Myocyte (in vitro differentiated cells): Measurements from ENCODE around the gene ATP7B. TPM values are rescaled to one million over a fixed set of nuclear protein-coding genes. Genes with fewer than 3 reads are reported as not detected.
A peak's percentile ranks its signal among the peaks of the same experiment; 100 is the strongest.
"Not testable (repeated sequence)": the region's sequence is repeated elsewhere in the genome, so short reads cannot be mapped to it uniquely, and the experiment has no call there.

Source experiments
- DNase-seq: peaks from one replicate; pipeline ENCODE4 v3.0.0-alpha.2; 2012; ENCODE audit warnings: low read depth
- total RNA-seq: library from RNA; depleted of rRNA; stranded (reverse); fragments of >200 nt; gene quantifications from 2 replicates; pipeline ENCODE4 v1.2.3, GENCODE V29; 2014

ATP7B gene
- total RNA-seq, 1 donor from 2014 or later: 2.1 TPM

DNA sequence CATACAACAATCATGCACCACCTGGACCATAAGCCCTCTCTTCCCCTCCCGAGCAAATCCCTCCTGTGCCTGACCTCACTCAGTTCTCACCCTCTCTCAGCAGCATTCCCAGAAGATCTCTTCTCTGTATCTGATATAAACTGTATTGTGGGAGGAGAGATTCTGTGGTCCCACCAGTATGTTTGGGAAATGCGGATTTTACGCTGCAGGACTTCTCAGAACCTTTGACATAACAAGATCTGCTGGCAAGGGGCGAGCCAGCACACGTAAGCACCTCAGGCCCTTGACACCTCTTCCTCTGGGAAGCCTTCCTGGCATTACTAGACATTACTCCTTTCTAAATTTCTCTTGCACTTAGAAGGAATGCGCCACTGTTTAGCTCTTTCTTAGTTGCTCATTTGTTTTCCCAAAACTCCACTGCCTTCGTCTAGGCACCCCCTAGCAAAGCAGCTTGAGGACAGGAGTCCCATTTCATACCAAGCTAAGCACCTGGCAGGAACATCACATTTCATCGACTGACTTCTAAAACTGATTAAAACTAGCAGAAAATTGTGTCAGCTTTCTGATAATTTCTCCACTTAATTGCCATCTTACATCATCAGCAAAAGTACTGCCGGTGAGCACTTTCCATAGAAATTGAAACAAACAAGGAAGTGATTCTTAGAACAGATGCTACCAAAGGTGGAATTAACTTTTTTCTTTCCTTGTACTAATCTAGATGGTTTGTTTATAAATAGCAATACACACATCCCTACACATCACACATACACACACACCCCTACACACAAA lies 86.3 kb downstream of the ATP7B start:
- DNase-seq: no peak

DNA sequence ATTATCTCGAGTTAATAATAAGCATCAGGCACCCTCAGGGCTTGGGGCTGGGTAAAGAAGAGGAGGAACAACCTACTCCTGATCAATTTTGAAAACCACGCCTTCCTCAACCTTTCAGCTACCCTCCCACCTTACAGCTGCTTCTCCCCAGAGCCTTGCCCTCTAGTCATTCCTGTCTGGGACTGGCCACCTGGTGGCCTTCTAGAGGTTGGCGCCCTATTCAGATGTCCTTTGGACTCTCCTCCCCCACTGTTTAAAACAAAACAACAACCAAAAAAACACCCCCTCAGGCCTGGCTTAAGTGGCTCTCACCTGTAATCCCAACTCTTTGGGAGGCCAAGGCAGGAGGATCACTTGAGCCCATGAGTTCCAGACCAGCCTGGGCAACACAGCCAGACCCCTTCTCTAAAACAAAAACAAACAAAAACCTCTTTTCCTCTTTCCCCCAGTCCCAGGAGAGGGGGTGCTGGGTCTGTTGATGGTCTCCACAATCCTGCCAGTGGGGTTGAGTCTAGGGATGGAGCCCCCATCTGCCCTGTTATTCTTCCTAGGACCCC lies 87.2 kb downstream of the ATP7B start:
- no peak for DNase-seq

DNA sequence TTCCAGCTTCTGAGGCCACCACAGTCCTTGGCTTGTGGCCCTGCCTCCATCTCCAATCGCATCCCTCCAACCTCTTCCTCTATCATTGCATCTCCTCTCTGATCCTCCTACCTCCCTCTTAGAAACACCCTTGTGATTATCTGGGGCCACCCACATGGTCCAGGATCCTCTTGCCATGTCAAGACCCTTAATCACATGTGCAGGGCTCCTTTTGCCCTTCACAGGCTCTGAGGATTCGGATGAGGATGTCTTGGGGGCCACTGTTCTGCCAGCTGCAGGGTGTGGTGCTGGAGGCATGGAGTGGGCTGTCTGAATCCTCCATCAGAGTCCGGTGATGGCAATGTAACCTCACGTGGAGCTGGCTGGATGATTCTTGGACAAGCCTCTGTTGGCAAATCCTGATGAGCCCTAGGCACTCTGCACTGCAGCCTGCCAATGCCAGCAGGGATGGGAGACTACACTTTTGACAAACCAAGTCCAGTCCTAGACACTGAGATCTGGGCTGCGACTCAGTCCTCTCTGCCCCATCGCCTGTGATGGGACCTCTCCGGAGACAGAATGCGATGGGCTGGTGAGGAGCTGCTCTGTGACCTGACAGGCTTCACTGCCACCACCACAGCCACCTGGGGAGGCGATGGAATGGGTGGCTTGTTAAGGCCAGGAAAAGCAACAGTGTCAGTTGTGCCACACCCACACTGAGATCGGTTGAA lies 88.3 kb downstream of the ATP7B start:
- no peak for DNase-seq

DNA sequence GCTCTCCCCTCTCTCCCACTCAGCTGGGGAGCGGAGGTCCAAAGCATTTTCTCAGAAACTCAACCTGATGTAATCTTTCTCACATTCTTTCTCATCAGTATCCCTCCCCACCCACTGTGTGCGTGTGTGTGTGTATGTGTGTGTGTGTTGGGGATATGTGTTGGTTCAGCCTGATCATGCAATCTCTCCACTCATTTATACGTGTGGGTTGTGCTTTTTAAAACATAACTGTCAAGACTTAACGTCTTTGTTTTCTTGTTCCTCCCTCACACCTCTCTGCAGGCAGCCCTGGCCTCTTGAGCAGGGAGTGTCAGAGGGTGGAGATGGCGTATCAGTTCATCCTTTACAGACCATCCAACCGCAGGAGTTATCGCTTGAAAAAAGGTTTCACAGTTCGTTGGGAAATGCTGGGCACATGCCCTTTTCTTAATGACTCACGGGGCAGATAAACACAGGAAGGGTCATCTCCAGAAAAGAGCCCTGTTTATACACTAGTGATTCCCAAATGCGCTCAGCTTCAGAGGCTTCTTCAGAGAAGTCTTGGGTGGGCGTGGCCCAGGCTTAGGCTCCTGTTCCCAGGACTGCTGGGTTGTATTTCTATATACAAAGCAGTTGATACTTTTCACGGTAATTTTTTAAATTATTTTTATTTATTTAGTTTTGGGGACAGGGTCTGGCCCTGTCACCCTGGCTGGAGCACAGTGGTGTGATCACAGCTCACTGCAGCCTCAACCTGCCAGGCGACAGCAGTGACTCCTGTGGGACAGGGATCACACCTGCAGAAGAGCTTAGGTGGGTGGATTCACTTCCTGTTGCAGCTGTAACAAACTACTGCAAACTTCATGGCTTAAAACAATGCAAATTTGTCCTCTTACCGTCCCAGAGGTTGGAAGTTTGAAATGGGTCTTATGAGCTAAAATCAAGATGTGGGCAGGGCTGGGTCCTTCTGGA lies 89.2 kb downstream of the ATP7B start:
- no peak for DNase-seq

DNA sequence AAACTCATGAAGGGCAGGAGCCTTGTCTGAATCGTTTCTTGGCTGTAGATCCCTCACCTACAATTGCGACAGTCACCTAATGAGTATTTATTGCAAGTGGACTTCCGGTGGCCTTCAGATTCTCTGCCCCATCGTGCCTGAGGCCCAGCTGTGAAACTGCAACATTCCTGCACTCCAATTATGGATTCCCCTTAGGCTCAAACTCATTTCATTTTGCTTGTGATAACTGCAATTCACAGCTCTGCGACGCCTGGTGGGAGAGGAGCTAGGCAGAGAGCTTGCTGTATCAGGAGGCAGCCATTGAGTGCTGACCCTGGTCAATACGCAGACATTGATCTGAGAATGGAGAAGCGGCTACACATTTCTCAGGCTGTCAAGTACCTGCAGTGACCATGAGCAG lies 90.5 kb downstream of the ATP7B start:
- no peak for DNase-seq

DNA sequence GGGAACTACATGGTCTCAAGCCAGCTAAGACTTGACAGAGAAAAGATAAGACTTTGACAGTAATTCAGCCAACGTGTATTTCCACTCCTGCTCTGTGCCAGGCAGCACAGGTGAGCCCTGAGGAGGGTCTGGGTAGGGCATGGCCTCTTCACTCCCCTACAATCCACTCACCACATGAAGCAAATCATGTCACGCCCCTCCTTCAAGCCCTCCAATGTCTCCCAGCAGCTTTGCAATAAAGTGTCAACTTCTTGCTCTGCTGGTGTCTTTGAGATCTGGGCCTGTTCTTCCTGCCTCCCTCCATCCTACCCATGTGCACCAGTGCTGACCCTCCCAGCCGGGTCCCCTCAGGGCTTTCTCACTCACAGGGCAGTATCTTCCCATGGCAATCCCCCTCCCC lies 91.0 kb downstream of the ATP7B start:
- no peak for DNase-seq

DNA sequence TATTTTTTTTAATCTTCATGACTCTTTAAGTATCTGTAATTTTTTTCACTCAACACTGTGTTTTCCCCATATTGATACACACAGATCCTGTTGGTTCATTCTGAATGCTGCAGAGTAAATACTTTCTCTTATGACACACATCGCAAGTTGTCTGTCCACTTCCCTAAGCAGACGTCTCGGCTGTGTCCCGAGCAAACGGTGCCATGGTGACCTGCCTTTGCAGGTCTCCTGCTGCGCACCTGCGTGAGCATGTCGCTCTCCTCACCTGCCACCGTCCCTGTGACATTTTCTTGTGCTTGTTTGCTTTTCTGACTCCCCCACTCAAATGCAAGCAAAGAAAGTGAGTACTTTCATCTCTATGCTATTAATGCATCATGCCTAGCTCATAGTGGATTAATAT lies 91.7 kb downstream of the ATP7B start:
- DNase-seq: no peak

DNA sequence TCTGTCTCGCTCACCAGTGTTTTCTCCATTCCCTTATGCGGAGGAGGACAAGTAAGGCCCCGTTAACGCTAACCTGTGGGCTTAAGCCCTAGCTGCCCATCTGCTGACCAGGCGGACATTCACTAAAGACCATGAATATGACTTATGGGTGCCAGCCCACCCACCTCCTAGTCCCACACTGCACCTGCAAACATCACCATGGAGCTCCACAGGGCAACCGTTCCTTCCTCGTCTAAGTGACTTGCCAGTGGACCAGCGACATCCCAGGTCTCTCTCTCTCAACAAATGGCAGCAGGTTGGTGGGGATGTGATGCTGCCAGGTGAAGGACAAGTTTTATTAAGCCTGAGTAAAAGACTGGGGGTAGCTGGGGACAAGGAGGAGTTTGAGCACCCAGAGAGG lies 94.3 kb downstream of the ATP7B start:
- no peak for DNase-seq

DNA sequence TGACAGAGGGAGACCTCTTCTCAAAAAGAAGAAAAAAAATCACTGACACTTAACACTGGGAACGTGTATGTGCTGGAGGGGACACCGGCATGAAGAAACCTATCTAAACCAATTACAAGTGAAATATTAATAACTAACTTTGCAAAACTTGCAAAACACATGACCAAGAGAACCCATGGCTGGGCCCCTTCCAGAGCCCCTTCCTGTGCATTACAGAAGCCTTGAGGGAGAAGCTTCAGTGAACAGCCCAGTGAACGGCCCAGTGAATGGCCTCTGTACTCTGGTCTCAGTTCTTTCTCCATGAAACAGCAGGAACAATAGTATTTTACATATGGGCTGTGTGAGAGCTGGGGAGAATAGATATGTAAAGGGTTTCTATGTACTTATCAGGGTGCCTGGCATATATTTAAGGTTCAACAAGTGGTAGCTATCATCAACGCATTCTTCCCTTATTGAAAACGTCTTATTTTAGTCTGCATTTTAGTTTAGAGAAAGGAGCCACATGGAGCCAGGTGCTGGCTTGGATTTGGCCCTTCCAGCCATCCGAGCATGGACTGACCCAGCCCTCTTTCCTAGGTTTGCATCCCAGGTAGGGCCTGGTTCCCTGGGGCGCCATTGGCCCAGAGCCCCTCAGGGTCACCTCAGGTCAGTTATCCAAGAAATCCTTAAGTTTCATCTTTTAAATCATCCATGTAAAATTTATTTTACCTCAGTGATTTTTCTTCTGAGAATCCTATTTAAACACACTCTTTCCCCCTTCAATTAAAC lies 95.0 kb downstream of the ATP7B start:
- no peak for DNase-seq

DNA sequence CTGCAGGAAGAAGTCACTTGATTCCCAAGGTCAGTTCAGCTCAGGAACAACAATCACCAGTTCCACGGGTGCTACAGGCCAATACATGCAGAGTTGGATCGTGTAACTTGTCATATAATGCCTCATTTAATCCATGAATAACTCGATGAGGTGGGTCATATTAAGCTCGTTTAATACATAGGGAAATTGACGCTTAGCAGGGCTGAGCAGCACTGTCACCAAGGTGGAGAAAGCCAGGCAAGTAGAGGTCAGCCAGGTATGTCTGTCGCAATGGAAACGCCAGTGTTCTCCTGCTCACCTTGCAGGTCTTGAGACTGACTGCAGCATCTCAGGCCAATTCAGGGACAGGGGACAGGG lies 97.1 kb downstream of the ATP7B start:
- DNase-seq: no peak

DNA sequence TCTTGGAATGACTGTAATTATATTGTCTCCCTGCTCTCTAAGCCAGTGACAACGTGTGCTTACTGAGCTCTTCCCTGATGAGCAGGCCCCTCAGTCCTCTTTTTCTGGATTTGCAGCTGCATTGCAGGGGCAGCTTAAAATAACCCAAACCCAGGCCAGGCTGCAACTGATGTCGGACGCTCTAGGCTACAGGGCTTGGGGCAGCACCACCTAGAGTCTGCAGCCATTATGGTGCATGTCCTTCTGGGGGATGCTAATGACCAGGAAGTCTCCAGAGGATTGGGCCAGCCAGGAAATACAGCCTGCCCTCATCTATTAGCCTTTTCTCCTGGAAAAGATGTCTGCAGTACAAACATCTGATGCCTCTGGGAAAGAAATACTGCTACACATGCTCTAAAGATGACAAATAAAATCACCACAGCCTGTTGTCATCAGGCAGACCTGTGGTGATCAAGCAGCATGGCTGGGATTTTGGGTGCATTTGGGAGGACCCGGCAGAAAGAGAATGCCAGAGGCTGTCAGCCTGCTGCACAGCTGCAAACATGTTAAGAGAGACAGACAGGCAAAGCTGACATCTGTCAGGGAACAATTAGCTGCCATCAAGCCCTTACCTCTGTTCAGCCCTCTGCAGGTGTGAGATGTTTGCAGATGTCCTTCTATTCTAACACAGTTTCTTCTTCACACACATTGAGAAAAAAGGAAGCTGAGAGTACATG lies 97.7 kb downstream of the ATP7B start:
- peak; percentile 11 for DNase-seq

DNA sequence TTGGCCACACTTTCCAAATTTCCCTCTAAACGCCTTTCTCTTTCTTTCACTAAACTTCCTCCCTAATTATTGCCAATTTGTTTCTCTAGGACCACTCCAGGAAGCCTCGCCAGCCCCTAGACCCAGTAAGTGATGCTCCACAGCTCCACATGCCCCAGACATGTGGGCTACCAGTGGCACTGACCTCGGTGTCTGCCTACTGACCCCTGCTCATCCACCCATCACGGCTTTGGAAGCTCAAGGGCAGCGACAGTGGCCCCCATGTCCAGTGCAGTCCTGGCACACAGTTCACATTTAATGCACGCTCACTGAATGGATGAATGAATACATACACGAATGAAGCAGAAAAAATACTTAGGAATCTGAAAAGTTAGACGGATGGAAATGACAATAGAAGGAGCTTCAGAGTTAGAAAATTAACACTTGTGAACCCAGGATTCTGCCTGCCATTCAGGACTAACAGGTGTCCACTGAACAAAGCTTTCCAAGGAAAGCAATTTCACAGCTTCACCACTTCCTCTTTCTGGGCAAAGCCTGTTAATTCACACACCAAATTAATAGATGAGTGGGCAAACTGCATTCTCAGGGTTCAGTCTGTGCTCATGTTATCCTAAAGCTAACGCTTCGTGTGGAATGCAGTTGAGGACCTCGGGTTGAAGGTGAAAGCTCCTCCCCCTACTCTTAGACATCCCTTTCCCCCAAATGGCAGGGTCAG lies 98.6 kb downstream of the ATP7B start:
- no peak for DNase-seq

DNA sequence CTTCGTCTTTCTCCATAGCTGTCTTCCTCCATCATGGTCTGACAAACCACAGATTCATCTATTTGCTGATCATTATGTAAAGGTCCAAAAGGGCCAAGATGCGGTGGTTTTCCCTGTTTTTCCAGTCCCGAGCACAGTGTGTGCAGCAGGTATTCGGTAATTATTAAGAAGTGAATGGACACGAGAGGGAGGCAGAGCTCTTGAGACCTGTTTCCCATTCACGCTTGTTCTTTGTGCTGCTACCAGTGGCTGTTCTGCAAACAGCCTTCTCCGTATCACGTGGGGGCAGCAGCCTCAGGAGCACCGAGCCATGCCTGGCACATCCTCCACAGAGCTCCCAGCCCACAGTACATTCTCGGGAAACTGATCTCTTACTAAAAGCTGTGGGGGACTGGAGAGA lies 99.2 kb downstream of the ATP7B start:
- DNase-seq: peak; percentile 46

DNA sequence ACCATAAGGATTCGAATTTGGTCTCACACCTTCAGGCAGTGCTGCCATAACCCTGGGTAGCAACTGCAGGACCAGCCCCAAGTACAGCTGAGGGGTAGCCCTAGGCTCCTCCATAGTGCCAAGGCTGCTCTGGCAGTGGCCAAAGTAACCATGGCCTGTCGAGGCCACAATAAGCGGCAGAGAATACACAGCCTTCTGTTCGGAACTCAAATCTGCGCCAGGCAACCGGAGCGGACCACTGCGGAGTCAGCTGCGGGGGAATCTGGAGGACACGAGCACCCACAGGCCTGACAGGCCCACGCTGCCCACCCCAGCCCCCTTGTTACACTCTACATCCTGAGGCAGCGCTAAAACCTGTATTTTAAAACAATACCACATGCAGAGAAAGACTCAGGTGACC lies 100.7 kb downstream of the ATP7B start:
- DNase-seq: no peak

DNA sequence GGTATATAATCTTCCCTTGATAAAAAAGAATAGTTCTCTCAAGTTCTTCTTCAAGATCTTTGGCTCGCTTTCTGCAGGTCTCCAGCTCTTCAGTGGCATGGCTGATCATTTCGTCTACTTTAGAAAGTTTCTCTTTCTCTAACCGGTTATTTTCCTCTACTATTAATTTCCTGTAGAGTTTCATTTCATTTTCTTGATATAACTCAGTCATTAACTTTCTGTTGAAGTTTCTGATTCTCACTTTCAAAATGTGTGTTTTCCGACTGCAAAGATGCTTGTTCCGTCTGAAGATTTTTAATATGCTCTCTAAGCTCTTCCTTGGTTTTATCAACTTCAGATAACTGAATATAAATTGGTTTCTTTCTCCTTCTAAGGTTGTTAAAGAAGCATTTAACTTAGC lies 102.0 kb downstream of the ATP7B start:
- not testable (repeated sequence) for DNase-seq

DNA sequence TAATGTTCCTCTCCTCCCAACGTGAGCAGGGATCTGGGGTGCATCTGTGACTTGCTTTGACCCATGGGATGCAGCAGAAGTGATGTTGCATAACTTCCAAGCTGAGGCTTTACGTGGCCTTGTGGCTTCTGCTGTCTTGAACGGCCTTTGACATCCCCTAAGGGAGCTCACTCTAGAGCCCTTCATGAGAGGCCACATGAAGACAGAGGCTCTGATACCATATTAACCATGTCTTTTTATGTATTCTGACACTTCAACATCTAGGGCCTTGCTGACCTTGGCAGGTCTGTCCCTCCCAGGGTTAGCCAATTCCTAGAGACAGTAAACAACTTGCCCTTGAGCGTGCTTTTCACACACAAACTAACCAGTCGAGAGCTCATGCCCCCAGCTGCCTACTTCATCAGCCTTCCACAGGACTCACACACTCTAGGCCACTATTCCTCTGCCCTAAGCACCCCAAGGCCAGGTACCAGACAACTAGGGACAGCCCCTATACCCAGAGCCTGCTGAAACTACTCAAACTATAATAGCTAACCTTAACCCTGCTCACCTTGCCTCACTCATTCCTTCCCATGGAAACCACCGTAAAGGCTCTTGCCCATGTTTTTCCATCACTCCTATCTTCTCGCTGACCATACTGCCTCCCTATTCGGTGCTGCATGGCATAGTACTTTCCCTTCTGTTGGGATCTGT lies 104.1 kb downstream of the ATP7B start:
- DNase-seq: no peak

DNA sequence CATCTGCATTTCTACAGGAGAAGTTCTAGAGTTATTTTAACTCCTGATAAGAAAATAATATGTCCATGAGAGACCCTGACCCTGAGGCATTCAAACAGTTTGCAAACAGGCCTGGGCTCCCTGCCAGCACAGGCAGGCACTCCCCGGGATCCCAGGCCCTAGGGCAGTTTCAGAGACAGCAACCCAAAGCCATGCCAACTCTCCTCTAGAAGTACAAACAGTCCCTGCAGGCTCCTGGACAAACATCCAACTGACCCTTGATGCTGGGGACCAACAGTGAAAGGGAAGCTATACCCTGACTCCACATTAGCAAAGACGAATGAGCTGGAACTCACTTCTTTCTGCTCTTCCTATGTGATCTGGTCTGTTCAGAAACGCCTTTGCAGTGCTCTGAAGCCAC lies 104.7 kb downstream of the ATP7B start:
- no peak for DNase-seq

DNA sequence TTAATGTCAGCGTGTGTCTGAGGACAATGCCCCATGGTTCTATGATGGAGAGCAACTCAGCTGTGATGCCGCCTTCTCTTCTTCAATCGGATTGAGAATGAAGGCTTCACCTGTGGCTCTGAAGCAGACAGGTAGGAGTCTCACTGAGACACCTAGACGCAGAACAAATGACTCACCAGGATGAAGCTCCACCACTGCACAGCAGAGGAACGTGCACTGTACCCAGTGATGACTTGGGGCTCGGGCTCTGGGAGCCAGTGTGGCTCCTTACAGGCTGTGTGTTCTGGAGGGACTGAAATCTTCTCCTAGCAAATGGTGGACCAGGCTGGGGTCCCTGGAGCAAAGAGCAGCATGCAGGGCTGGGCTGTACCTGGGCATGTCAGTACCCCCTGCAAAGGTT lies 105.5 kb downstream of the ATP7B start:
- DNase-seq: no peak

DNA sequence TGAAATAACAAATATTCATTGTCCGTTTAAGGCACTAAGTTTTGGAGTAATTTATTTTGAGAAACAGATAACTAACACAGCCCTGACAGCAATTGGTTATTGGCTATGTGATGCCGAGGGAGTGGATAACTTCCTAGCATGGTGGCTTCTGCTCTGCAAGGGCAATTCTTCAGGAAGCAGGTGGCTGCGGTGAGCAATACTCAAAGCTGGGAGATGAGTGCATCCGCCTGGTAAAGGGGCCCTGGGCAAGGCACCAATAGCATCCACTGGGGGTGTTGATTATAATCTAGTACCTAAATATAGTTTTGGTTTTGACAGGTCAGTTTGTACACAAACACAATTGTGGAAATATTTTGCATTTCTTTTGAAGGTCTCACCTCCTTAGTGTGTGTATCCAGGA lies 108.5 kb downstream of the ATP7B start:
- peak; percentile 6 for DNase-seq
